NB4 (cell line): ENCODE results near the gene HECW1.

Experiments used
- DNase-seq: peaks from one replicate; pipeline ENCODE4 v3.0.0; 2010; ENCODE audit warnings: low read depth
- H3K4me3 ChIP-seq: one replicate; pipeline ENCODE4 v1.5.1; 2011; ENCODE audit warnings: mild to moderate bottlenecking, low read depth, low read length, moderate library complexity
- MYC ChIP-seq: IDR thresholded peaks from 2 replicates; pipeline ENCODE4 v1.6.1; 2011; ENCODE audit warnings: low read depth, low read length
- POLR2A ChIP-seq: IDR thresholded peaks from 2 replicates; pipeline ENCODE4 v1.6.1; 2011; ENCODE audit warnings: mild to moderate bottlenecking; ENCODE audit not compliant: insufficient read length; ENCODE audit errors: extremely low read depth
- TF ChIP-seq, protein P1 (sequence below): IDR thresholded peaks from 2 replicates; pipeline ENCODE4 v1.6.1; 2011; ENCODE audit warnings: low read depth, low read length
- TF ChIP-seq, protein P2 (sequence below): IDR thresholded peaks from one replicate; pipeline ENCODE4 v1.5.1; 2012; ENCODE audit warnings: low read depth, low read length

Gene HECW1

DNA sequence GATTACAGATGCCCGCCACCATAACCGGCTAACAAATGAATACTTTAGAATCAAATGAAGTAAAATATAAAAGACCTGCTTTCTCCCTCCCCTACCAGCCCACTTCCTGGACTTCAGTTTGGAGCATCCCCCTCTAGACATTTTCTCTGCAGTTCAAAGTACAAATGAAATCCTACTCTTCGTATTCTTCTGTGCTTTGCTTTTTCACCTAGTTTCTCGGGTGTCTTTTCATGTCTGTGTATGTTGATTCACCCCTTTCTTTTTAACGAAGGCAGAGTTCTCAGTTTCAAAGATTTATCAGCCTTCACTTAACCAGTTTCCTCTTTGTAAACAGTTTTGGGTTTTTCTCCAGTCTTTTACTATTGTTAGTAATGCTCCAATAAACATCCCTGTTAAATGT lies 324.6 kb downstream of the HECW1 start:
- no peak overlapping the region for H3K4me3 ChIP-seq
- no peak for DNase-seq
- TF ChIP-seq, protein P1, sequence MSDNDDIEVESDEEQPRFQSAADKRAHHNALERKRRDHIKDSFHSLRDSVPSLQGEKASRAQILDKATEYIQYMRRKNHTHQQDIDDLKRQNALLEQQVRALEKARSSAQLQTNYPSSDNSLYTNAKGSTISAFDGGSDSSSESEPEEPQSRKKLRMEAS = no peak
- TF ChIP-seq POLR2A = no peak
- no peak for TF ChIP-seq MYC
- TF ChIP-seq, protein P2, sequence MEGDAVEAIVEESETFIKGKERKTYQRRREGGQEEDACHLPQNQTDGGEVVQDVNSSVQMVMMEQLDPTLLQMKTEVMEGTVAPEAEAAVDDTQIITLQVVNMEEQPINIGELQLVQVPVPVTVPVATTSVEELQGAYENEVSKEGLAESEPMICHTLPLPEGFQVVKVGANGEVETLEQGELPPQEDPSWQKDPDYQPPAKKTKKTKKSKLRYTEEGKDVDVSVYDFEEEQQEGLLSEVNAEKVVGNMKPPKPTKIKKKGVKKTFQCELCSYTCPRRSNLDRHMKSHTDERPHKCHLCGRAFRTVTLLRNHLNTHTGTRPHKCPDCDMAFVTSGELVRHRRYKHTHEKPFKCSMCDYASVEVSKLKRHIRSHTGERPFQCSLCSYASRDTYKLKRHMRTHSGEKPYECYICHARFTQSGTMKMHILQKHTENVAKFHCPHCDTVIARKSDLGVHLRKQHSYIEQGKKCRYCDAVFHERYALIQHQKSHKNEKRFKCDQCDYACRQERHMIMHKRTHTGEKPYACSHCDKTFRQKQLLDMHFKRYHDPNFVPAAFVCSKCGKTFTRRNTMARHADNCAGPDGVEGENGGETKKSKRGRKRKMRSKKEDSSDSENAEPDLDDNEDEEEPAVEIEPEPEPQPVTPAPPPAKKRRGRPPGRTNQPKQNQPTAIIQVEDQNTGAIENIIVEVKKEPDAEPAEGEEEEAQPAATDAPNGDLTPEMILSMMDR = no peak

DNA sequence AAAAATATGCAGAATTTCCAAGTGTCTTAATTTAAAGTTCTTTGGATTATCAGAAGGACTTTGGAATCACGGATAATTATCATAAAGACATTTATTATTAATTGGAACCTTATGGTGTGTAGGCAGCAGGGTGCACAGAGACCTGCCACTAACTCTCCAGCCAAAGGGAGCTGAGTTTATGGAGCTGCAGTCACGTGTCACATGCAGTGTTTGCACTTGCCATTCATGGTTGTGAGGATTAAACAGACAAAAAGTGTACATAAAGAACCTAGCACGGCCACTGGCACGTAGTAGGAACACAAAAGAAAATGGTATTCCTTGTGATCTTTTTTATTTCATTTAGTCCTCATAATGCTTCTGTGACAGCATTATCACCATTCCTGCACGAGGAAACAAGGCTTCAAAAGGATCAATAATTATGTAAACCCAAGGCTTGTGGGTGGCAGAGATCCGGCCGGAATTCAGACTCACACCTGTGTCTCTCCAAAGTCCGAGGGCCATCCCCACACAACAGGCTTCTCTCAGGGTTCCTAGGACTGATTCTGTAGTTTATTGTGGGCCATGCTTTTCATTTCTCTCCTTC lies 326.5 kb downstream of the HECW1 start:
- no peak for DNase-seq
- H3K4me3 ChIP-seq = no peak overlapping the region
- TF ChIP-seq, protein P1 = no peak
- TF ChIP-seq MYC (no peak), POLR2A (no peak)
- TF ChIP-seq, protein P2 = no peak

DNA sequence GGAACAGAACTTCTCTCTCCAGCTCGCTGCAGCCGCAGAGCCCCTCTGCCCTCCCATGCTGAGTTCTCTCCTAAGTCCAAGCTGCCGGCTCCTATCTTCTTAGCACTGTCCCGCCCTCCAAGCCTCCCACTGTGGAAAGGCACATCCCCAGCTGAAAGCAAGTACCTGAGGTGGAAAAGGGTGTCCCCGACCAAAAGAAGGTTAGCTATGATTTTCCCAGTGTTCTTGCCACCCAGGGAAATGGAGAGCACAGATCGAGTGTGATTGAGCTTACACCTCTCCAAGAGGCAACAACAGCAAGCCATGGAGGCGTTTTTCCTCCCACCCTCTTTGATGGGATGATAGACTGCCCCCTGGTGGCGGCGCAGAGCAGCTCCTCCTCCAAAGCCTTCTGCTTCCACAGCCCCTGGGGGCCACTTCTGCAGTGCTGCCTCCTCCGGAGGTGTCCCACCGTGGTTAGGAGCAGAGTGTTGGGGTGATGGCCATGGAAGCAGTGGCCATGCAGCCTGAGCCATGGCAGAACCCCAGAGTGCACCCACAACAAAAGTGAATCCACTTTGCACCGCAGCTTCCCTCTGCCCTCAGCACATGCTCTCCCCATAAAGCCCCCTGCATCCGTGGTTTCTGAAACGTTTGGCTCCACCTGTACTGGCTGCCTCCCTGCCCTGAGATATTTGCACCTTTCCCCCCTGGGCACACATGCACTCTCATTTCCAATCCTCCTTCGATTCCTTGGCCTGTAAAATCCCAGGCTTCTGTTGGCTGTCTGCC lies 327.4 kb downstream of the HECW1 start:
- H3K4me3 ChIP-seq = no peak overlapping the region
- peak; percentile 74 for DNase-seq
- TF ChIP-seq, protein P2 = peak; percentile 97
- TF ChIP-seq, protein P1 = no peak
- TF ChIP-seq MYC = no peak
- TF ChIP-seq POLR2A = no peak

DNA sequence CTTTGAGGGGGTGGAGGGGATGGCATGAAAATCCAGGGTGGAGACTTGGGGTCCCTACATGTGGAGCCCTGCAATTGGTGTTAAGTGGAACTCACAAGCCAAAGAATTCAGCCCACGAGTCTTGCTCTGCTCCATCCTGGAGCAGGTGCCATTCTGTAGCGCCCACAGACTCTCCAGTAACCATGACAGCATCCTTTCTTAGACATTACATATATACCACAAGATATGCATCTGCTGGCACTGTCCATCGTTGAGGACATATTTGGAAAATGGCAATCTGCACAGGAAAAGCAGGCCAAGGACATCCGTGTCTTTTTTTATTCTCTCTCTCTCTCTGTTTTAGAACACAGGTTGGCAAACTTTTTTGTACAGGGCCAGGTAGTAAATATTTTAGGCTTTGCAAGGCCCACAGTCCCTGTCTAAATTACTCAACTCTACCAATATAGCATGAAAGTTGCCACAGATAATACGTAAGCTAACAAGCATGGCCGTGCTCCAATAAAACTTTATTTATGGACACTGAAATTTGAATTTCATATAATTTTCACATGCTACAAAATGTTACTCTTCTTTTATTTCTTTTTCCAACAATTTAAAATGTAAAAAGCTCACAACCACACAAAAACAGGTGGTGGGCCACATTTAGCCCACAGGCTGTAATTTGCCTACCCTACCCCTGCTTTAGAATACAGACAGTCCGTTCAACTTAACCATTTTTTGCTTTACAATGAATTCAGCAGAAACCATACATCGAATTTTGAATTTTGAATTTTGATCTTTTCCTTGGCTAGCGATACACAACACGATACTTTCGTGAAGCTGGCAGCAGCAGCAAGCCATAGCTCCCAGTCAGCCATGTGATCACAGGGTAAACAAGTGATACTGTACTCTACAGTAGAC lies 329.0 kb downstream of the HECW1 start:
- no peak for DNase-seq
- H3K4me3 ChIP-seq = no peak overlapping the region
- TF ChIP-seq POLR2A = no peak
- TF ChIP-seq, protein P2 = no peak
- TF ChIP-seq MYC = no peak
- TF ChIP-seq, protein P1 = no peak

DNA sequence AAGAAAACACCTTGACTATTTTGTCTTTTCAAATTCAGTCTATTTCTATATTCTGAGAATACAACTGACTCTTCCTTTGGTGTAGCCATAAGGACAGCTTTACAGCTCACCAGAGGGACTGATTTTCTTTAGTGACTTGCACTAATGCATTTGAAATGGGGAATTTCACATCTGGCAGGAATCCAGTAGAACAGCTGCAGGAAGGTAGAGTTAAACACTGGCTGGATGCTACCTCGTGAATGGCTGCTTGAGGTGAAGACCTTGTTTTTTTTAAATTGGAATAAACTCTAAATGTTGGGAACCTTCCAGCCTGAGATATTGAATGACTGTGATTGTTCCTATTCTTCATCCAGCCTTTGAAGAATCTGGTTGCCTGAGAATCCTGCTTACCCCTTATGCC lies 330.9 kb downstream of the HECW1 start:
- no peak overlapping the region for H3K4me3 ChIP-seq
- DNase-seq = no peak
- TF ChIP-seq, protein P1 = no peak
- TF ChIP-seq MYC (no peak), POLR2A (no peak)
- TF ChIP-seq, protein P2 = no peak
